GM23248 (cell line): ENCODE measurements around the gene PTX4. TPM values are rescaled to one million over a fixed set of nuclear protein-coding genes. Genes with fewer than 3 reads are reported as not detected.

Experiments used
- DNase-seq: peaks from one replicate; pipeline ENCODE4 v3.0.0-alpha.2; 2015
- H2AFZ ChIP-seq: fragments of 200-600 bp; sonication (generic); 2 replicates; pipeline ENCODE4 v1.6.1; 2016; ENCODE audit warnings: antibody characterized with exemption
- H3F3A ChIP-seq: fragments of 200-600 bp; sonication (generic); 2 replicates; pipeline ENCODE4 v1.6.1; 2016; ENCODE audit warnings: mild to moderate bottlenecking, antibody characterized with exemption, mixed run types; ENCODE audit not compliant: insufficient read depth
- H3K27ac ChIP-seq: fragments of 200-600 bp; sonication (generic); 2 replicates; pipeline ENCODE4 v1.5.1; 2016; ENCODE audit warnings: mild to moderate bottlenecking
- H3K27me3 ChIP-seq: fragments of 200-600 bp; sonication (generic); replicated peaks from 2 replicates; pipeline ENCODE4 v1.6.1; 2016; ENCODE audit warnings: mild to moderate bottlenecking; ENCODE audit not compliant: insufficient read depth
- H3K36me3 ChIP-seq: fragments of 200-600 bp; sonication (generic); 2 replicates; pipeline ENCODE4 v1.6.1; 2016; ENCODE audit warnings: low read depth, mild to moderate bottlenecking
- H3K4me1 ChIP-seq: fragments of 200-600 bp; sonication (generic); 2 replicates; pipeline ENCODE4 v1.6.1; 2016; ENCODE audit warnings: mild to moderate bottlenecking; ENCODE audit not compliant: insufficient read depth
- H3K4me2 ChIP-seq: fragments of 200-600 bp; sonication (generic); one replicate; pipeline ENCODE4 v1.6.1; 2016; ENCODE audit warnings: mild to moderate bottlenecking; ENCODE audit not compliant: unreplicated experiment
- H3K4me3 ChIP-seq: fragments of 200-600 bp; sonication (generic); 2 replicates; pipeline ENCODE4 v1.5.1; 2016; ENCODE audit warnings: mild to moderate bottlenecking
- H3K79me2 ChIP-seq: fragments of 200-600 bp; sonication (generic); 2 replicates; pipeline ENCODE4 v1.6.1; 2016; ENCODE audit warnings: mild to moderate bottlenecking; ENCODE audit not compliant: insufficient read depth
- H3K9ac ChIP-seq: fragments of 200-600 bp; sonication (generic); 2 replicates; pipeline ENCODE4 v1.6.1; 2016; ENCODE audit warnings: mild to moderate bottlenecking
- H3K9me2 ChIP-seq: fragments of 200-600 bp; sonication (generic); 2 replicates; pipeline ENCODE4 v1.6.1; 2016; ENCODE audit warnings: mixed run types, mild to moderate bottlenecking, moderate library complexity; ENCODE audit not compliant: insufficient read depth
- H3K9me3 ChIP-seq: fragments of 200-600 bp; sonication (generic); one replicate; pipeline ENCODE4 v1.6.1; 2017; ENCODE audit warnings: low read depth
- H4K20me1 ChIP-seq: fragments of 200-600 bp; sonication (generic); 2 replicates; pipeline ENCODE4 v1.6.0; 2016; ENCODE audit not compliant: insufficient read depth
- EZH2 ChIP-seq: fragments of 200-600 bp; sonication (generic); IDR thresholded peaks from 2 replicates; pipeline ENCODE4 v1.6.1; 2018; ENCODE audit warnings: antibody characterized with exemption, mild to moderate bottlenecking; ENCODE audit not compliant: insufficient read depth, poor library complexity, severe bottlenecking
- EZH2phosphoT487 ChIP-seq: fragments of 200-600 bp; sonication (generic); IDR thresholded peaks from 2 replicates; pipeline ENCODE4 v1.6.1; 2018; ENCODE audit warnings: antibody characterized with exemption, moderate library complexity, mild to moderate bottlenecking, low read depth; ENCODE audit not compliant: insufficient read depth
- WGBS, 2 experiments: methylation state at CpG; one replicate each; pipeline ENCODE4 v1.1.6; 2015 to 2017; ENCODE audit warnings: low lambda C conversion rate in 2 of 2, low coverage in 1 of 2; ENCODE audit errors: missing lambda C conversion rate in 2 of 2; 5-methylcytosine and 5-hydroxymethylcytosine counted together
- in situ Hi-C: fragments of 300-500 bp; cut with MboI; formaldehyde crosslinking; loops from 2 replicates; pipeline ENCODE4 v1.15.0; 2020
- polyA plus RNA-seq: library from polyadenylated mRNA; unstranded; fragments of >200 nt; fragmentation: Nextera tagmentation; extraction: Ambion mirVana; gene quantifications from 2 replicates; pipeline ENCODE4 v1.2.1, GENCODE V29; 2016
- total RNA-seq: library from RNA; depleted of rRNA; stranded (reverse); fragments of >200 nt; shearing (Covaris generic); gene quantifications from 2 replicates; pipeline ENCODE4 v1.2.3, GENCODE V29; 2014

Gene PTX4
- total and polyA plus RNA-seq, 2 experiments from 2014 or later: not detected

- Histone ChIP-seq H3K9ac (no peak overlapping the region), H3K27me3 (no peaks in the 10 kb centered on the region), H3K4me2 (no peak overlapping the region), H3F3A (peaks cover 5% of the 10 kb centered on the region; the same call in 1 of the 2 replicates), H2AFZ (no peak overlapping the region), H3K4me1 (peaks cover 10% of the 10 kb centered on the region; the same call in 1 of the 2 replicates), H3K9me3 (no peaks in the 10 kb centered on the region), H4K20me1 (no peaks in the 10 kb centered on the region), H3K9me2 (no peaks in the 10 kb centered on the region), H3K27ac (no peak overlapping the region), H3K36me3 (no peaks in the 10 kb centered on the region), H3K79me2 (no peaks in the 10 kb centered on the region), H3K4me3 (no peak overlapping the region)
- TF ChIP-seq EZH2 (no peak), EZH2phosphoT487 (no peak)
- in situ Hi-C loops: no loop called here
- WGBS, 2 experiments: 91 to 95% methylated on average over 32 to 44 of the region's 44 CpGs
- DNase-seq: no peak
These were observed 37.3 kb upstream of the PTX4 start for GRCh38 chr16:1525871-1526607.

- H3K27ac ChIP-seq: no peak overlapping the region
- H4K20me1 ChIP-seq: no peaks in the 10 kb centered on the region
- H3K79me2 ChIP-seq: no peaks in the 10 kb centered on the region
- TF ChIP-seq EZH2 (no peak), EZH2phosphoT487 (no peak)
- H3F3A ChIP-seq: no peaks in the 10 kb centered on the region
- in situ Hi-C loops: no loop called here
- no peaks in the 10 kb centered on the region for H3K9me2 ChIP-seq
- H3K4me3 ChIP-seq: no peak overlapping the region
- H3K36me3 ChIP-seq: no peaks in the 10 kb centered on the region
- H3K9ac ChIP-seq: no peak overlapping the region
- H3K4me2 ChIP-seq: no peak overlapping the region
- H3K27me3 ChIP-seq: no peaks in the 10 kb centered on the region
- no peak overlapping the region for H2AFZ ChIP-seq
- DNase-seq: no peak
- H3K9me3 ChIP-seq: no peaks in the 10 kb centered on the region
- H3K4me1 ChIP-seq: no peaks in the 10 kb centered on the region
- 94 to 97% methylated on average over 20 to 26 of the region's 26 CpGs for WGBS, 2 experiments
These were observed 35.6 kb upstream of the PTX4 start for GRCh38 chr16:1524366-1524765.

- Histone ChIP-seq H3K36me3 (no peaks in the 10 kb centered on the region), H3K4me2 (no peak overlapping the region), H3K27me3 (no peaks in the 10 kb centered on the region), H3K79me2 (no peaks in the 10 kb centered on the region), H3K9ac (no peak overlapping the region), H3K9me3 (no peaks in the 10 kb centered on the region), H3K4me3 (no peak overlapping the region), H3K4me1 (no peaks in the 10 kb centered on the region), H2AFZ (no peak overlapping the region), H4K20me1 (no peaks in the 10 kb centered on the region), H3K27ac (no peak overlapping the region), H3K9me2 (no peaks in the 10 kb centered on the region), H3F3A (no peaks in the 10 kb centered on the region)
- DNase-seq: no peak
- in situ Hi-C loops: no loop called here
- WGBS, 2 experiments: 90 to 94% methylated on average over 23 to 30 of the region's 30 CpGs
- TF ChIP-seq EZH2 (no peak), EZH2phosphoT487 (no peak)
These were observed 35.0 kb upstream of the PTX4 start for GRCh38 chr16:1523581-1524245.

- H3K27me3 ChIP-seq: no peaks in the 10 kb centered on the region
- H3K36me3 ChIP-seq: no peaks in the 10 kb centered on the region
- no peak for DNase-seq
- no peak overlapping the region for H3K4me3 ChIP-seq
- no peaks in the 10 kb centered on the region for H3K4me1 ChIP-seq
- H3K4me2 ChIP-seq: no peak overlapping the region
- no peaks in the 10 kb centered on the region for H3K9me2 ChIP-seq
- no peaks in the 10 kb centered on the region for H3K9me3 ChIP-seq
- no peaks in the 10 kb centered on the region for H3F3A ChIP-seq
- H3K79me2 ChIP-seq: no peaks in the 10 kb centered on the region
- no peak for TF ChIP-seq EZH2
- no peak for TF ChIP-seq EZH2phosphoT487
- in situ Hi-C loops: no loop called here
- no peak overlapping the region for H3K27ac ChIP-seq
- H4K20me1 ChIP-seq: no peaks in the 10 kb centered on the region
- H2AFZ ChIP-seq: no peak overlapping the region
- WGBS, 2 experiments: 96 to 98% methylated on average over 19 of the region's 19 CpGs
- no peak overlapping the region for H3K9ac ChIP-seq
These were observed 31.7 kb upstream of the PTX4 start for GRCh38 chr16:1520461-1520860.
